Measurements from ENCODE around the gene EEF1A2. TPM values are rescaled to one million over a fixed set of nuclear protein-coding genes. Genes with fewer than 3 reads are reported as not detected.

The EEF1A2 gene
- total and polyA plus RNA-seq, 12 donors = 881 to 1,465 (median 1,307) TPM

GRCh38 chr20:63472862-63473390 is 26.0 kb downstream of the EEF1A2 start:
- Histone ChIP-seq H3K9me3 (no peaks in the 10 kb centered on the region), H3K36me3 (no peaks in the 10 kb centered on the region), H3K27me3 (peaks cover 21 to 93% (median 89%) of the 10 kb centered on the region in 7 donors), H3K4me1 (peaks cover 0 to 13% (median 9%) of the 10 kb centered on the region in 9 donors), H3K4me3 (peak overlapping the region in 1 of 10 donors; percentile 12), H3K27ac (no peak overlapping the region)
- intact Hi-C loops (cut with DNase I) = loop anchor here in 1 of 10 donors (10.0 kb wide), 1 partner anchor 1678 kb away; no protein-coding TSS in a partner anchor
- WGBS, 2 donors = 47 to 64% methylated on average over 11 of the region's 13 CpGs
- DNase-seq (no peak), ATAC-seq (no peak)
- TF ChIP-seq CTCF (IDR thresholded peaks at IDR 0.05) = no peak

GRCh38 chr20:63471981-63472831 is 26.7 kb downstream of the EEF1A2 start, which contains the start of gene KCNQ2:
Gene KCNQ2 (minus strand): TSS chr20:63472655. CDS start chr20:63472463, 192 bp downstream.
- Histone ChIP-seq H3K27me3 (peaks cover 21 to 93% (median 83%) of the 10 kb centered on the region in 7 donors), H3K27ac (no peak within 1 kb of the TSS), H3K4me3 (peak within 1 kb of the TSS in 5 of 10 donors; percentile 10 to 24 (median 13)), H3K9me3 (no peaks in the 10 kb centered on the region), H3K4me1 (peaks cover 0 to 13% (median 9%) of the 10 kb centered on the region in 9 donors), H3K36me3 (no peaks in the 10 kb centered on the region)
- no peak for ATAC-seq
- intact Hi-C loops (cut with DNase I) = loop anchor here in 1 of 10 donors (10.0 kb wide), 1 partner anchor 1677 kb away; no protein-coding TSS in a partner anchor
- no peak for TF ChIP-seq CTCF (IDR thresholded peaks at IDR 0.05)
- no peak for DNase-seq
- 0 to 1% methylated on average over 74 to 110 of the region's 111 CpGs for WGBS, 2 donors

- peak overlapping the region in 2 of 10 donors; percentile 10 to 13 for H3K4me3 ChIP-seq
- ATAC-seq (no peak), DNase-seq (no peak)
- no peaks in the 10 kb centered on the region for H3K9me3 ChIP-seq
- no peaks in the 10 kb centered on the region for H3K36me3 ChIP-seq
- intact Hi-C loops (cut with DNase I) = loop anchor here in 1 of 10 donors (10.0 kb wide), 1 partner anchor 1677 kb away; no protein-coding TSS in a partner anchor
- TF ChIP-seq CTCF (IDR thresholded peaks at IDR 0.05) = no peak
- peaks cover 0 to 13% (median 9%) of the 10 kb centered on the region in 9 donors for H3K4me1 ChIP-seq
- H3K27me3 ChIP-seq = peaks cover 21 to 93% (median 78%) of the 10 kb centered on the region in 7 donors
- no peak overlapping the region for H3K27ac ChIP-seq
- 1 to 2% methylated on average over 9 to 27 of the region's 27 CpGs for WGBS, 2 donors
Measured at GRCh38 chr20:63471717-63471980, 27.2 kb downstream of the EEF1A2 start.

GRCh38 chr20:63471002-63471716 is 27.7 kb downstream of the EEF1A2 start:
- Histone ChIP-seq H3K27me3 (peaks cover 21 to 94% (median 74%) of the 10 kb centered on the region in 7 donors), H3K36me3 (no peaks in the 10 kb centered on the region), H3K4me3 (peak overlapping the region in 1 of 10 donors; percentile 10), H3K27ac (no peak overlapping the region), H3K4me1 (peaks cover 0 to 13% (median 9%) of the 10 kb centered on the region in 9 donors), H3K9me3 (no peaks in the 10 kb centered on the region)
- WGBS, 2 donors = 12% methylated on average over 39 to 46 of the region's 46 CpGs
- TF ChIP-seq CTCF (IDR thresholded peaks at IDR 0.05) = no peak
- peak in 1 of 8 donors; percentile 11 for ATAC-seq
- DNase-seq = no peak
- intact Hi-C loops (cut with DNase I) = loop anchor here in 1 of 10 donors (10.0 kb wide), 1 partner anchor 1676 kb away; no protein-coding TSS in a partner anchor

Data from heart right ventricle (tissue), 16 donors.